ENCODE data around the gene ZNF587B.
"Not testable (repeated sequence)": the region's sequence is repeated elsewhere in the genome, so short reads cannot be mapped to it uniquely, and the experiment has no call there.

ZNF587B gene

GRCh38 chr19:57819475-57820148 lies 10.5 kb upstream of the ZNF587B start:
- peak; percentile 86 for DNase-seq (ENCODE audit: low spot score)

- DNase-seq (ENCODE audit: low spot score): no peak
Observed at GRCh38 chr19:57820599-57820998, 9.5 kb upstream of the ZNF587B start.

- DNase-seq (ENCODE audit: low spot score): not testable (repeated sequence)
Observed at GRCh38 chr19:57821095-57821494, 9.0 kb upstream of the ZNF587B start.

- DNase-seq (ENCODE audit: low spot score): not testable (repeated sequence)
Observed at GRCh38 chr19:57821501-57821900, 8.6 kb upstream of the ZNF587B start.

GRCh38 chr19:57823155-57823554 lies 6.9 kb upstream of the ZNF587B start:
- DNase-seq (ENCODE audit: low spot score): not testable (repeated sequence)

- not testable (repeated sequence) for DNase-seq (ENCODE audit: low spot score)
Observed at GRCh38 chr19:57823608-57824007, 6.5 kb upstream of the ZNF587B start.

GRCh38 chr19:57825511-57825910 lies 4.6 kb upstream of the ZNF587B start:
- no peak for DNase-seq (ENCODE audit: low spot score)

- DNase-seq (ENCODE audit: low spot score): no peak
Observed at GRCh38 chr19:57829316-57829715, 783 bp upstream of the ZNF587B start.

GRCh38 chr19:57836991-57837390 lies 6.9 kb downstream of the ZNF587B start:
- DNase-seq (ENCODE audit: low spot score): not testable (repeated sequence)

GRCh38 chr19:57838622-57839191 lies 8.6 kb downstream of the ZNF587B start:
- not testable (repeated sequence) for DNase-seq (ENCODE audit: low spot score)

- DNase-seq (ENCODE audit: low spot score): no peak
Observed at GRCh38 chr19:57841122-57841763, 11.1 kb downstream of the ZNF587B start.

GRCh38 chr19:57847164-57847563 lies 17.1 kb downstream of the ZNF587B start:
- DNase-seq (ENCODE audit: low spot score): not testable (repeated sequence)

GRCh38 chr19:57849162-57849665 lies 19.1 kb downstream of the ZNF587B start:
- DNase-seq (ENCODE audit: low spot score): not testable (repeated sequence)

GRCh38 chr19:57849666-57850473 lies 19.8 kb downstream of the ZNF587B start, which contains the start of gene ZNF587:
TSS of gene ZNF587 (plus strand) at chr19:57849859. CDS start at chr19:57850039, 180 bp downstream.
- DNase-seq (ENCODE audit: low spot score): peak; percentile 73

- DNase-seq (ENCODE audit: low spot score): no peak
Observed at GRCh38 chr19:57850553-57851017, 20.5 kb downstream of the ZNF587B start.

- DNase-seq (ENCODE audit: low spot score): not testable (repeated sequence)
Observed at GRCh38 chr19:57851812-57852603, 21.9 kb downstream of the ZNF587B start.

GRCh38 chr19:57854117-57854516 lies 24.0 kb downstream of the ZNF587B start:
- DNase-seq (ENCODE audit: low spot score): not testable (repeated sequence)

- not testable (repeated sequence) for DNase-seq (ENCODE audit: low spot score)
Observed at GRCh38 chr19:57862351-57862750, 32.3 kb downstream of the ZNF587B start.

- DNase-seq (ENCODE audit: low spot score): no peak
Observed at GRCh38 chr19:57867868-57868492, 37.9 kb downstream of the ZNF587B start.

GRCh38 chr19:57869655-57870054 lies 39.6 kb downstream of the ZNF587B start:
- not testable (repeated sequence) for DNase-seq (ENCODE audit: low spot score)

- no peak for DNase-seq (ENCODE audit: low spot score)
Observed at GRCh38 chr19:57870225-57870624, 40.1 kb downstream of the ZNF587B start.

Data from left forelimb (tissue), 1 donor.